GM12892 (cell line): ENCODE data around the gene ACVR1B.

Experiments
- DNase-seq: peaks from one replicate; pipeline ENCODE4 v3.0.0; 2011; ENCODE audit not compliant: insufficient read length
- FAIRE-seq: peaks from 2 replicates; lab custom pipeline; 2011; peaks lifted over from hg19 to GRCh38; lab: Jason Lieb, UNC
- POLR2A ChIP-seq: IDR thresholded peaks from 2 replicates; pipeline ENCODE4 v1.6.1; 2011; ENCODE audit warnings: low read depth, low read length, control low read depth
- POLR2AphosphoS5 ChIP-seq: IDR thresholded peaks from 2 replicates; pipeline ENCODE4 v1.6.1; 2011; ENCODE audit warnings: low read depth, low read length, control low read depth
- TAF1 ChIP-seq: IDR thresholded peaks from 2 replicates; pipeline ENCODE4 v1.6.1; 2011; ENCODE audit warnings: low read depth, mild to moderate bottlenecking, control low read depth, low read length, borderline replicate concordance

ACVR1B gene

DNA sequence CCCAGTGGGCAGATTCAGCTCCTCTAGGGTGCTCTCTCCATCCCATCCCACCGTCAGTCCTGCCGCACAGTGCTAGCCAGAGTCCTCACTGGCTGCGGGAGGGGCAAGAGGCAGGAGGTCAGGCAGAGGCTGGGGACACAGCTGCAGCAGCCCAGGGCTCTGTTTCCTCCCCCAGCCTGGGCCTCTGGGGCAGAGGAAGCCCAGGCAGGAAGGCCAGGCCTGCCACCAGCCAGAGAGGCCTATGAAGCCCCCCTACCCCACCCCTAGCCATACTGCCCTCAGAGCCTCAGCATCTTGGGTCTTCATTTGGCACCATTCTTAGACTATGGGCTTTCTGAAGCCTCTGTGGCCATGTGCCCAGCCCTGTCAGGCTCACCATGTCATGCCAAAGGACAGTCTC, 40.8 kb upstream of the ACVR1B start:
- no peak for TF ChIP-seq POLR2A
- no peak for TF ChIP-seq POLR2AphosphoS5
- TF ChIP-seq TAF1 = no peak
- no peak for DNase-seq
- FAIRE-seq = no peak

- no peak for TF ChIP-seq POLR2A
- no peak for TF ChIP-seq POLR2AphosphoS5
- TF ChIP-seq TAF1 = no peak
- DNase-seq (no peak), FAIRE-seq (no peak)
These were observed 40.2 kb upstream of the ACVR1B start for GRCh38 chr12:51911307-51911706.

DNA sequence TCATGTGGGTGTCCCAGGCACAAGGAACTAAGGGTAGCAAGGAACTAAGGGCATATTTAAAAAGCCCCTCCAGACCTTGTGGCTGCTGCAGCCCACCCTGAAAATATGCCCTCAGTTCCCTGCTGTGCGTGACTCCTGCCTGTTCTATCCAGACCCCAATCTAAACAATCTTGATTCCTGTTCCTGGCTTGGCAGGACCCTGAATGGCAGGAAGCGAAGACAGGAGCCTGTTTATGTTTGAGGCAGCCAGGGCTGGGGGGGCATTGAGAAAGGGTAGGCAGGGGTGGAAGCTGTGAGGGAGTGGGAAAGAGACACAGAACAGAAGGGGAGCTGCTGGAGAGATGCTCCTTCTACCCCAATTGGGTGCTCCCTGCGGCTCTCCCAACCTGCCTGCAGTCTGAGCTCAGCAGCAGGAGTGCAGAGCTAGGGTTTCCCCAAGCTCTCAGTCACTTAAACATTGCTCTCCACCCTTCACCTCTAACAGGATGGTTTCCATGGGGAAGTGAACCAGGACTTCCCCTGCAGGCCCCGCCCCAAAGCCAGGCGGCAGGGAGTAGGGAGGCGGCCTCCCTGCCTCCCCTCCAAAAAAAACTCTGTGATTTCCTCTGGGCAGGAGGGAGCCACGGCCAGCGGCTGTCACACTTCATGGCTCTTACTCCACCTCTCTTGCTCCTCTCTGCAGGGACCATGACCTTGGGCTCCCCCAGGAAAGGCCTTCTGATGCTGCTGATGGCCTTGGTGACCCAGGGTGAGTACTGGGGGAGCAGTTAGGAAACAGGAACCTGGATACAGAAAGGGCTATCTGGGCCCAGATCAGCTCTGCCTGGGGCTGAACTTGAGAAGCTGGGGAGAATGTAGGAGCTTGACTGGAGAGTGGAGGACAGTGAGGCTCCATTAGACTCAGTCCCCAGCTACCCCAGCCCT, 39.4 kb upstream of the ACVR1B start:
- no peak for DNase-seq
- TF ChIP-seq POLR2A (no peak), TAF1 (no peak), POLR2AphosphoS5 (no peak)
- FAIRE-seq = no peak

GRCh38 chr12:51913071-51914033, 38.1 kb upstream of the ACVR1B start:
- no peak for TF ChIP-seq POLR2AphosphoS5
- no peak for TF ChIP-seq TAF1
- no peak for TF ChIP-seq POLR2A
- FAIRE-seq (no peak), DNase-seq (no peak)

DNA sequence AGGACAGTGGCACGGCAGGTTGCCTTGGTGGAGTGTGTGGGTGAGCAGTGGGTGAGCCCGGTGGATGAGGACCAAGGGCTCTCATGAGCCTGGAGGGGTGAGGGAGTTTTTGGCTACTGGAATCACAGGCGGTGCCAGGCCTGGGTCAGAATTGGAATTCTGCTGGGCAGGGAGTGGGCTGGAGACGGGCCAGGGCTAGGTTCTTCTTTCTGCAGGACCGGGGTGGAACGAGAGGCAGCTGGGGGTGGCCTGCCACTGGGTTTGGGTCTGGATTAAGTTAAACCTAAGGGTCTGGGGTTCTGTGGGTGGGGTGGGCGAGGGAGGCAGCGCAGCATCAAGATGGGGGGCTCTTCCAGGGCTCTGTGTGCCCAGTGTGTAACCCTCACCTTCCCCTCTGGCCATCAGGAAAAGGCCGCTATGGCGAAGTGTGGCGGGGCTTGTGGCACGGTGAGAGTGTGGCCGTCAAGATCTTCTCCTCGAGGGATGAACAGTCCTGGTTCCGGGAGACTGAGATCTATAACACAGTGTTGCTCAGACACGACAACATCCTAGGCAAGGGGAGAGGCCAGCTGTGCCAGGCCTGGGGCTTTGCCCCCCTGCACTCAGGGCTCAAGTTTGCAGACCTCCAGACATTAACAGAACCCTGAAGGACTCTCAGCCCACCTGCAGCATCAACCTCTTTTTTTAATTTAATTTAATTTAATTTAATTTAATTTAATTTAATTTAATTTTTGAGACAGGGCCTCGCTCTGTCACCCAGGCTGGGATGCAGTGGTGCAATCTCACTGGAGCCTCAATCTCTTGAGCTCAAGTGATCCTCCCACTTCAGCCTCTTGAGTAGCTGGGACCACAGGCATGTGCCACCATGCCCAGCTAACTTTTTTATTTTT, 37.2 kb upstream of the ACVR1B start:
- no peak for TF ChIP-seq POLR2AphosphoS5
- no peak for TF ChIP-seq TAF1
- no peak for TF ChIP-seq POLR2A
- DNase-seq = no peak
- no peak for FAIRE-seq

DNA sequence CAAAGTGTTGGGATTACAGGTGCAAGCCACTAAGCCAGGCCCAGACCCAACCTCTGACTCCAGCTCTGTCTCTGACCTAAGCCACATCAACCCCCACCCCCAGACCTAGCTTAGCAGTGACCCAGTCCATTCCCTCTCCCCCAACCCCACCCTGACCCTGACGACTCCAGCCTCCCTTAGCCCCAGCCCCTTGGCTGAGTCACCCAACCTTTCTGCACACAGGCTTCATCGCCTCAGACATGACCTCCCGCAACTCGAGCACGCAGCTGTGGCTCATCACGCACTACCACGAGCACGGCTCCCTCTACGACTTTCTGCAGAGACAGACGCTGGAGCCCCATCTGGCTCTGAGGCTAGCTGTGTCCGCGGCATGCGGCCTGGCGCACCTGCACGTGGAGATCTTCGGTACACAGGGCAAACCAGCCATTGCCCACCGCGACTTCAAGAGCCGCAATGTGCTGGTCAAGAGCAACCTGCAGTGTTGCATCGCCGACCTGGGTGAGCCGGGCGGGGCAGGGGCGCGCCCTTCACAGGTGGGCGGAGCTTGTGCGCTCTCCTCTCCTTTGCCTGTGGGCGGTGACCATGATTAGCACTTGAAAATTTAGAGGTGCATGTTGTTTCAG, 36.4 kb upstream of the ACVR1B start:
- FAIRE-seq = no peak
- no peak for DNase-seq
- TF ChIP-seq POLR2AphosphoS5 = no peak
- no peak for TF ChIP-seq POLR2A
- no peak for TF ChIP-seq TAF1

DNA sequence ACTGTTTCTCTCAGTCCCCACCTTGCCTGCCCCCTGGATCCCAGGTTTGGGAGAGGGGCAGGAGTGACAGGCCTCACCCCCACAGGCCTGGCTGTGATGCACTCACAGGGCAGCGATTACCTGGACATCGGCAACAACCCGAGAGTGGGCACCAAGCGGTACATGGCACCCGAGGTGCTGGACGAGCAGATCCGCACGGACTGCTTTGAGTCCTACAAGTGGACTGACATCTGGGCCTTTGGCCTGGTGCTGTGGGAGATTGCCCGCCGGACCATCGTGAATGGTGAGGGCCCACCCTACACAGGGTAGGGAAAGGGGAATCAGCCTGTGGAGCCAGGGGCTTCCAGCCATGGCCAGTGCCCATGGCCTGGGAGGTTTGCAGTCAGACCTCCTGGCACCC, 35.5 kb upstream of the ACVR1B start:
- no peak for FAIRE-seq
- DNase-seq = no peak
- TF ChIP-seq TAF1 (no peak), POLR2AphosphoS5 (no peak), POLR2A (no peak)

DNA sequence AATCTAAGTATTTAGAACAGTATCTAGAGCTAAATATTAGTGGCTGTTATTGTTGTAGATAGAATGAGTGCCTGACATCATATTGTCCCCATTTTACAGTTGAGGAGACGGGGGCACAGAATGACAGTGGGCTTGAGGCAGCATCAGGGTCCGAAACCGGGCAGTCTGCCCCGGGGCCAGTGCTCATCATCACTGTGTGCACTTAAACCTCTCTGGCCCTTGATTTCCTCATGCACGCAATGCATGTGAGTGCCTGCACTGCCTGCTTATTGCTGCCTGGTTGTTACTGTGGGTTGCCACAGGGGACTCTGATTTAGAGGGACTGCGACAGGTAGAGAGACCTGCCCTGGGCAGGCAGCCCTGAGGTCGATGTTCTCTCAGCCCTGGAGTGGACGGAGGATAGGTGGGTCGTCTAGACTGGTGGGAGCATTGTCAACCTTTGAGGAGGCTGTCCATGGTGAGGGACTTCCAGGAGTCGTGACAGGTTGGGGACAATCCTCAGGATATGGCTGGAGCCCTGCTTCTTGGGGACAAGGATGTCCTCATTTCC, 34.4 kb upstream of the ACVR1B start:
- FAIRE-seq = no peak
- no peak for TF ChIP-seq POLR2A
- TF ChIP-seq POLR2AphosphoS5 = no peak
- TF ChIP-seq TAF1 = no peak
- no peak for DNase-seq

DNA sequence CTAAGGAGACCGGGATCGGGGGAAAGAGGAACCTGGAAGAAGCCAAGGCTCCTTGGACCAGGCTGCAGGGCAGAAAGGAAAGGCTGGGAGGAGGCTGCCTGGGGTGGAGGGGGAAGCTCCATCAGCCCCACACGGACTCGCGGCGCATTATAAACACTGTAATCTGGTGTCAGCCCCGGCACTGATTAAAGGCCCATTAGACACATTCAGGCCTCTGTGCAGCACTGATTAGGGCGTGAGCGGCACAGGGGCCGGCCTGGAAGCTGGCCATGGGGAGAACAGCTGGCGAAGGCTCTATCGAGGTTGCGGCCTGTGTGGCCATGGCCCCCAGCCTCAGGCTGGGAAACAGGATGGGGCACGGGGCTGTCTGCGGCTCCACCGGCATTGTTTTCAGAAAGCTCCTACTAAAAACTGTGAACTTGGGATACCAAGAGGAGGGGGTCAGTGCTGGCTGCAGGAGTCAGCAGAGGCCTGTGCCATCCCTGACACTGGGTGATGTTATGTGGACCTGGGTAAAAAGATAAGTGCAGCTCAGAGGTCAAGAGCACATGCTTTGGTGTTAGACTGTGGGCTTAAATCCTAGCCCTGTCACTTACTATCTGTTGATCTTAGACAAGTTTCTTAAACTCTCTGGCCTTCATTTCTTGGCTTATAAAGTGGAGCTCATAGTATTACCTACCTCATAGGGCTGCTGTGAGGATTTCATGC, 33.6 kb upstream of the ACVR1B start:
- TF ChIP-seq POLR2AphosphoS5 (no peak), POLR2A (no peak), TAF1 (no peak)
- no peak for FAIRE-seq
- no peak for DNase-seq
